HTR-8/SVneo (cell line): ENCODE measurements around the gene DENND1A.
"Not testable (repeated sequence)": the region's sequence is repeated elsewhere in the genome, so short reads cannot be mapped to it uniquely, and the experiment has no call there.

Experiments
- DNase-seq: peaks from one replicate; pipeline ENCODE4 v3.0.0; 2011; ENCODE audit warnings: low spot score, mixed read lengths; ENCODE audit not compliant: insufficient read length
- FAIRE-seq: peaks from 2 replicates; lab custom pipeline; 2011; peaks lifted over from hg19 to GRCh38; lab: Jason Lieb, UNC

Gene DENND1A

GRCh38 chr9:123825342-123826060 is 104.4 kb downstream of the DENND1A start:
- DNase-seq (no peak), FAIRE-seq (no peak)

- no peak for FAIRE-seq
- no peak for DNase-seq
Measured at GRCh38 chr9:123823194-123823947, 106.6 kb downstream of the DENND1A start.

GRCh38 chr9:123821619-123822018 is 108.3 kb downstream of the DENND1A start:
- no peak for FAIRE-seq
- DNase-seq = no peak

GRCh38 chr9:123820139-123820538 is 109.8 kb downstream of the DENND1A start:
- FAIRE-seq = no peak
- no peak for DNase-seq

- no peak for FAIRE-seq
- no peak for DNase-seq
Measured at GRCh38 chr9:123816817-123817472, 113.0 kb downstream of the DENND1A start.

- DNase-seq, FAIRE-seq: not testable (repeated sequence)
Measured at GRCh38 chr9:123815856-123816255, 114.1 kb downstream of the DENND1A start.

GRCh38 chr9:123814496-123814895 is 115.4 kb downstream of the DENND1A start:
- FAIRE-seq (no peak), DNase-seq (no peak)

- DNase-seq = no peak
- FAIRE-seq = no peak
Measured at GRCh38 chr9:123812984-123813383, 116.9 kb downstream of the DENND1A start.

- DNase-seq (no peak), FAIRE-seq (no peak)
Measured at GRCh38 chr9:123807251-123807650, 122.7 kb downstream of the DENND1A start.

- FAIRE-seq (no peak), DNase-seq (no peak)
Measured at GRCh38 chr9:123806829-123807228, 123.1 kb downstream of the DENND1A start.

- DNase-seq (no peak), FAIRE-seq (no peak)
Measured at GRCh38 chr9:123798195-123798594, 131.7 kb downstream of the DENND1A start.

- FAIRE-seq = no peak
- DNase-seq = no peak
Measured at GRCh38 chr9:123796618-123797484, 133.1 kb downstream of the DENND1A start.

GRCh38 chr9:123796094-123796493 is 133.8 kb downstream of the DENND1A start:
- DNase-seq (no peak), FAIRE-seq (no peak)

GRCh38 chr9:123795336-123795735 is 134.6 kb downstream of the DENND1A start:
- DNase-seq = no peak
- FAIRE-seq = no peak

GRCh38 chr9:123792501-123792900 is 137.4 kb downstream of the DENND1A start:
- DNase-seq (no peak), FAIRE-seq (no peak)

- FAIRE-seq = no peak
Measured at GRCh38 chr9:123789554-123790292, 140.2 kb downstream of the DENND1A start.

GRCh38 chr9:123787416-123787815 is 142.5 kb downstream of the DENND1A start:
- FAIRE-seq (no peak), DNase-seq (no peak)

More at GRCh38 chr9:123789554-123790292, 140.2 kb downstream of the DENND1A start:
- DNase-seq = no peak

- FAIRE-seq (no peak), DNase-seq (no peak)
Measured at GRCh38 chr9:123784518-123784917, 145.4 kb downstream of the DENND1A start.

GRCh38 chr9:123778232-123778902 is 151.6 kb downstream of the DENND1A start:
- DNase-seq = no peak
- FAIRE-seq = no peak
